ENCODE results near the gene P3H3. TPM values are rescaled to one million over a fixed set of nuclear protein-coding genes. Genes with fewer than 3 reads are reported as not detected.

P3H3 gene
- polyA plus RNA-seq, 2 of the 4 experiments (the other 2 are of a cell fraction): 8.6 to 21.9 TPM

DNA sequence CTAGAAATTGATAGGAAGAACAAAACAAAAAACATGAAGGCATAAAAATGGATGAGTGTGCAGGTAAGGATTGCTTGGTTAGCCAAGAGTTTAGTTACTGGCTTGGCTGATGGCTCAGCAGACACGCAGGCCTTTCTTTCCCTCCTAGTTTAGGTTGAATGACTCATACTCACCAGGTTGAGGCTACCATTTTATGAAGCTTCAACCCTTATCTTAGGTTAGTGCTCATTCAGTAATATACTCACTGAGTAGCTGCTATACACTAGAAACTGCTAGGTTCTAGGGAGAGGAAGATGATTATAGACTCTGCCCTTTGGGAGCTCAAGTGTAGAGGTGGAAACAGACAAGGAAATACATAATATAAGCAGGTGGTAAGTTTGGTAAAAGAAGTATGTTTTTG lies 6.0 kb downstream of the P3H3 start:
- no peaks in the 10 kb centered on the region for H3K9me3 ChIP-seq
- no peak for FAIRE-seq

DNA sequence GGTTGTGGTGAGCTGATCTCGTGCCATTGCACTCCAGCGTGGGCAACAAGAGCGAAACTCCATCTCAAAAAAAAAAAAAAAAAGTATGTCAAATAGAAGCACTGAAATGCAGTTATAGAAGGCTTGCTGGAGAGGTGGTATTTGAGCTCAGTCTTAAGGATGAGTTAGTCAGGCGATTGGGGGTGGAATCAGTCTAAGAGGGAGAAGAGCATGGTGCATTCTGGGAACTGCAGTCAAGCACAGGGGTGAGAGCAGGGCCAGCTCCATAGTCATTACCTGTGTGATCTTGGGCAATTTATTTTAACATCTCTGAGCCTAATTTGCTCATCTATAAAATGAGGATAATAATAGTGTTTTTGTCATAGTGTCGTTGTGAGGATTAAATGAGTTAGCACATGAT lies 6.7 kb downstream of the P3H3 start:
- ATAC-seq: no peak
- CTCF ChIA-PET: interaction anchor here (1.0 to 29.8 kb wide), 22 partner anchors 7 to 232 kb away, joined by 3 to 306 read pairs (median 5); partner anchors contain the start of genes CD4, CDCA3, GNB3 and GPR162
- no peak for FAIRE-seq

More for the DNA sequence above, 6.0 kb downstream of the P3H3 start:
- TF ChIP-seq, protein P1, sequence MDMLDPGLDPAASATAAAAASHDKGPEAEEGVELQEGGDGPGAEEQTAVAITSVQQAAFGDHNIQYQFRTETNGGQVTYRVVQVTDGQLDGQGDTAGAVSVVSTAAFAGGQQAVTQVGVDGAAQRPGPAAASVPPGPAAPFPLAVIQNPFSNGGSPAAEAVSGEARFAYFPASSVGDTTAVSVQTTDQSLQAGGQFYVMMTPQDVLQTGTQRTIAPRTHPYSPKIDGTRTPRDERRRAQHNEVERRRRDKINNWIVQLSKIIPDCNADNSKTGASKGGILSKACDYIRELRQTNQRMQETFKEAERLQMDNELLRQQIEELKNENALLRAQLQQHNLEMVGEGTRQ (IDR thresholded peaks at IDR 0.05): no peak
- TF ChIP-seq ZC3H11A (IDR thresholded peaks at IDR 0.05) (no peak), RNF2 (IDR thresholded peaks at IDR 0.05; ENCODE audit: borderline replicate concordance, low read depth) (no peak), FOSL2 (IDR thresholded peaks at IDR 0.05) (no peak), FOSL2 (CRISPR knock-in tag; IDR thresholded peaks at IDR 0.05) (0 out of 2 replicates have a peak, but pooled peaks have one; percentile 22), RCOR1 (IDR thresholded peaks at IDR 0.05; ENCODE audit: low read depth, low read length) (no peak), GATA3 (IDR thresholded peaks at IDR 0.05; ENCODE audit: borderline replicate concordance) (no peak)
- Histone ChIP-seq H3K4me2 (no peak overlapping the region), H3K4me1 (peaks cover 6% of the 10 kb centered on the region; the same call in 1 of the 3 replicates), H3K27ac (no peak overlapping the region), H3K4me3 (no peak overlapping the region)
- 84% methylated on average over 1 of the region's 1 CpG for WGBS (ENCODE audit: missing lambda C conversion rate)
- ChIA-PET POLR2A (interaction anchor here (0.6 to 0.8 kb wide), 2 partner anchors 111 to 131 kb away, joined by 4 read pairs; partner anchors contain the start of gene COPS7A), CTCF (interaction anchor here (1.2 to 29.8 kb wide), 20 partner anchors 8 to 261 kb away, joined by 3 to 306 read pairs (median 6); partner anchors contain the start of genes CDCA3, GNB3, GPR162 and MLF2)
- ATAC-seq (no peak), DNase-seq (ENCODE audit: low read depth in 1 of 2, low spot score in 1 of 2) (no peak)

DNA sequence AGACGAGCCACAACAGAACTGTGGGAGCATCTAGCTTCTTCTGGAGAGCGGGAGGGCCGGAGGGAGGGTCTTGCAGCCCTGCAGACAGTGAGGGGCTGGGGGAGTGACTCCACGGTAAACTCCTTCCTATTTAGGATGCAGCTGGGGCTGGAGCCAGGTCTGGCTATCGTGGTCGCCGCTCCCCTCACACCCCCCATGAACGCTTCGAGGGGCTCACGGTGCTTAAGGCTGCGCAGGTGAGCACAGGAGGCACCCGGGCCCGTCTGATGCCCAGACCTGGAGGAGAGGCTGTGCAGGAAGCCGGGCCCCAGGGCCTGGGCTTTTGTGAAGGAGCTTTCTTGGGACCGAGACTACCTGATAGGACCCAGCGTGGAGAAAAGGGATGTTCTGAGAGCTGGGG lies 8.6 kb downstream of the P3H3 start:
- CTCF ChIA-PET: interaction anchor here (0.9 to 29.8 kb wide), 13 partner anchors 14 to 266 kb away, joined by 3 to 306 read pairs (median 4); partner anchors contain the start of genes CDCA3, GPR162, MLF2 and USP5
- H3K27ac ChIP-seq: no peak overlapping the region
- POLR2A ChIA-PET: interaction anchor here (2.2 kb wide), 1 partner anchor 15 kb away, joined by 10 read pairs; the partner anchor contains the start of genes CDCA3 and USP5
- H3K4me2 ChIP-seq: no peak overlapping the region
- ATAC-seq: no peak
- WGBS (ENCODE audit: missing lambda C conversion rate): 78% methylated on average over 15 of the region's 16 CpGs
- DNase-seq (ENCODE audit: low read depth in 1 of 2, low spot score in 1 of 2): no peak
- no peak for FAIRE-seq
- H3K4me1 ChIP-seq: no peaks in the 10 kb centered on the region
- no peak overlapping the region for H3K4me3 ChIP-seq
- no peaks in the 10 kb centered on the region for H3K9me3 ChIP-seq
- TF ChIP-seq RCOR1 (IDR thresholded peaks at IDR 0.05; ENCODE audit: low read depth, low read length): no peak
- TF ChIP-seq POLR2AphosphoS2 (conservative IDR thresholded peaks at IDR 0.05; ENCODE audit: low read length): no peak
- TF ChIP-seq MAZ (IDR thresholded peaks at IDR 0.05; ENCODE audit: borderline replicate concordance, low read depth, low read length): no peak
- no peak for TF ChIP-seq EHF (CRISPR knock-in tag; IDR thresholded peaks at IDR 0.05)
- TF ChIP-seq, protein P2, sequence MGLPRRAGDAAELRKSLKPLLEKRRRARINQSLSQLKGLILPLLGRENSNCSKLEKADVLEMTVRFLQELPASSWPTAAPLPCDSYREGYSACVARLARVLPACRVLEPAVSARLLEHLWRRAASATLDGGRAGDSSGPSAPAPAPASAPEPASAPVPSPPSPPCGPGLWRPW (IDR thresholded peaks at IDR 0.05): no peak
- no peak for TF ChIP-seq MYC (IDR thresholded peaks at IDR 0.05; ENCODE audit: borderline replicate concordance, low read length)
- TF ChIP-seq, protein P3, sequence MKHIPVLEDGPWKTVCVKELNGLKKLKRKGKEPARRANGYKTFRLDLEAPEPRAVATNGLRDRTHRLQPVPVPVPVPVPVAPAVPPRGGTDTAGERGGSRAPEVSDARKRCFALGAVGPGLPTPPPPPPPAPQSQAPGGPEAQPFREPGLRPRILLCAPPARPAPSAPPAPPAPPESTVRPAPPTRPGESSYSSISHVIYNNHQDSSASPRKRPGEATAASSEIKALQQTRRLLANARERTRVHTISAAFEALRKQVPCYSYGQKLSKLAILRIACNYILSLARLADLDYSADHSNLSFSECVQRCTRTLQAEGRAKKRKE (CRISPR knock-in tag; IDR thresholded peaks at IDR 0.05; ENCODE audit: low read depth): no peak
- TF ChIP-seq KDM1A (IDR thresholded peaks at IDR 0.05; ENCODE audit: low read depth): no peak

More for the DNA sequence above, 6.7 kb downstream of the P3H3 start:
- Histone ChIP-seq H3K4me1 (peaks cover under 1% of the 10 kb centered on the region; the same call in 1 of the 3 replicates), H3K4me3 (no peak overlapping the region), H3K27ac (no peak overlapping the region), H3K4me2 (no peak overlapping the region), H3K9me3 (no peaks in the 10 kb centered on the region)
- 75% methylated on average over 5 of the region's 5 CpGs for WGBS (ENCODE audit: missing lambda C conversion rate)
- TF ChIP-seq RCOR1 (IDR thresholded peaks at IDR 0.05; ENCODE audit: low read depth, low read length) (no peak), TFCP2L1 (CRISPR knock-in tag; IDR thresholded peaks at IDR 0.05) (no peak), JUNB (IDR thresholded peaks at IDR 0.05) (no peak), ZNF302 (CRISPR knock-in tag; IDR thresholded peaks at IDR 0.05) (no peak), POLR2AphosphoS2 (conservative IDR thresholded peaks at IDR 0.05; ENCODE audit: low read length) (no peak), RARB (CRISPR knock-in tag; IDR thresholded peaks at IDR 0.05) (no peak), HOXB5 (CRISPR knock-in tag; IDR thresholded peaks at IDR 0.05) (no peak), CHD2 (IDR thresholded peaks at IDR 0.05; ENCODE audit: low read length, partially characterized antibody) (no peak), CBX2 (IDR thresholded peaks at IDR 0.05; ENCODE audit: borderline replicate concordance, low read depth) (no peak), FOSL2 (IDR thresholded peaks at IDR 0.05) (no peak), FOSL2 (CRISPR knock-in tag; IDR thresholded peaks at IDR 0.05) (no peak), MAFK (IDR thresholded peaks at IDR 0.05; ENCODE audit: partially characterized antibody) (no peak), CBX8 (IDR thresholded peaks at IDR 0.05) (no peak), PHF8 (IDR thresholded peaks at IDR 0.05; ENCODE audit: borderline replicate concordance, low read depth) (no peak), NPAS2 (CRISPR knock-in tag; IDR thresholded peaks at IDR 0.05; ENCODE audit: borderline replicate concordance) (no peak), HEYL (CRISPR knock-in tag; IDR thresholded peaks at IDR 0.05) (no peak), RNF2 (IDR thresholded peaks at IDR 0.05; ENCODE audit: borderline replicate concordance, low read depth) (no peak), HOXB13 (CRISPR knock-in tag; IDR thresholded peaks at IDR 0.05; ENCODE audit: low read depth) (no peak), KDM5A (IDR thresholded peaks at IDR 0.05) (no peak)
- TF ChIP-seq, protein P4, sequence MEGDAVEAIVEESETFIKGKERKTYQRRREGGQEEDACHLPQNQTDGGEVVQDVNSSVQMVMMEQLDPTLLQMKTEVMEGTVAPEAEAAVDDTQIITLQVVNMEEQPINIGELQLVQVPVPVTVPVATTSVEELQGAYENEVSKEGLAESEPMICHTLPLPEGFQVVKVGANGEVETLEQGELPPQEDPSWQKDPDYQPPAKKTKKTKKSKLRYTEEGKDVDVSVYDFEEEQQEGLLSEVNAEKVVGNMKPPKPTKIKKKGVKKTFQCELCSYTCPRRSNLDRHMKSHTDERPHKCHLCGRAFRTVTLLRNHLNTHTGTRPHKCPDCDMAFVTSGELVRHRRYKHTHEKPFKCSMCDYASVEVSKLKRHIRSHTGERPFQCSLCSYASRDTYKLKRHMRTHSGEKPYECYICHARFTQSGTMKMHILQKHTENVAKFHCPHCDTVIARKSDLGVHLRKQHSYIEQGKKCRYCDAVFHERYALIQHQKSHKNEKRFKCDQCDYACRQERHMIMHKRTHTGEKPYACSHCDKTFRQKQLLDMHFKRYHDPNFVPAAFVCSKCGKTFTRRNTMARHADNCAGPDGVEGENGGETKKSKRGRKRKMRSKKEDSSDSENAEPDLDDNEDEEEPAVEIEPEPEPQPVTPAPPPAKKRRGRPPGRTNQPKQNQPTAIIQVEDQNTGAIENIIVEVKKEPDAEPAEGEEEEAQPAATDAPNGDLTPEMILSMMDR (IDR thresholded peaks at IDR 0.05): no peak
- TF ChIP-seq, protein P1 (IDR thresholded peaks at IDR 0.05): no peak
- no peak for DNase-seq (ENCODE audit: low read depth in 1 of 2, low spot score in 1 of 2)
- POLR2A ChIA-PET: interaction anchor here (0.6 to 0.7 kb wide), 2 partner anchors 131 to 177 kb away, joined by 4 read pairs; no protein-coding TSS in a partner anchor

All from A549 (cell line).